ENCODE data around the gene METTL6.

The METTL6 gene

DNA sequence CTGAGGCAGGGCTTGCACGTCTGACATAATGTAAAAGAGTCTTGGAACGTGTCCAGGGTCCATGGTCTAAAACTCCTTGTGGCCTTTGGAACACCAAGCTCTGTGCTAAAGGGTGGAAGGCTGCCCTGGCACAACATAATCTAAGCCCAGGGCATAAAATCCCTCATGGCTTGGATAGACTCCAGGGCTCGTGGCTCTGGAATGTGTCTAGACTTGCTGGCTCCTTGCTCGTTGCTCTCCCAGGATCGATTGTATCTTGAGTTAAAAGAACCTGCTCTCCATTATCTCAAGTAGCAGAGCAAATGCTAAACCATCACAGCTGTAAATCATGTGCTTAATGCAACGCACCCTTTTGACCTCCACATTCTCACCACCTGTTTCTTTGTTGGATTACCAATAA, 63.3 kb downstream of the METTL6 start:
- DNase-seq (ENCODE audit: low read depth): peak; percentile 16

DNA sequence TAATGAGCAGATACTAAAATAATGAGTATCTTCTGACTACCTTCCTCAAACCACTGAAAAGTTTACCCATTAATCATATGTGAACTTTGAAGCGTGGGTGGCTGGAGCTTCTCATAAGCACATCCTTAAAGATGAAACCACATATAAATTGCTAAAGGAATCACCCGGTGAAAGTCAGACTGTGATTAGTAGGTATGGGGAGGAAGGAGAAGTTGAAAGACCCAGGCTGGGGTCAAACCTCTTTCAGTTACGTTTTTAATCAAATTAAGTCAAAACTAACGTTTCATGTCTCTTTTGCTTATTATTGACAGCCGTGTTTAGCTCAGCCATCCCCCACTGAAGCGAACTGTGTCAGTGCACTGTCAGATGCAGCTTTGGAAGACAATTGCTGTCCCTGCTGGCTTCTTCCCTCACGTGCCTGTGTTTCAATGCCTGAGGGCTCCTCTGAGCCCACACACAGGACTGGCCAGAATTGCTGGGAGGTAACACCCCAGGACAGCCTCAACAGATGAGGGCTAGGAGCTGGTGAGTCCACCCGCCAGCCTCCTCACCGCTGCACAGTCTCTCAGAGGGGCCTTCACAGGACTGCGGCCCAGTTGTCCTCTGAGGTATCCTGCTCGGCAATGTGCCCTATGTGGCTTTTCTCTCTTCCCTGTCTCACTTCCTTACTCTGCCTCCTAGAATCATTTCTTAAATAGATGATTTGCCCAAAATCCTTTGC, 65.7 kb downstream of the METTL6 start:
- peak; percentile 66 for DNase-seq (ENCODE audit: low read depth)

DNA sequence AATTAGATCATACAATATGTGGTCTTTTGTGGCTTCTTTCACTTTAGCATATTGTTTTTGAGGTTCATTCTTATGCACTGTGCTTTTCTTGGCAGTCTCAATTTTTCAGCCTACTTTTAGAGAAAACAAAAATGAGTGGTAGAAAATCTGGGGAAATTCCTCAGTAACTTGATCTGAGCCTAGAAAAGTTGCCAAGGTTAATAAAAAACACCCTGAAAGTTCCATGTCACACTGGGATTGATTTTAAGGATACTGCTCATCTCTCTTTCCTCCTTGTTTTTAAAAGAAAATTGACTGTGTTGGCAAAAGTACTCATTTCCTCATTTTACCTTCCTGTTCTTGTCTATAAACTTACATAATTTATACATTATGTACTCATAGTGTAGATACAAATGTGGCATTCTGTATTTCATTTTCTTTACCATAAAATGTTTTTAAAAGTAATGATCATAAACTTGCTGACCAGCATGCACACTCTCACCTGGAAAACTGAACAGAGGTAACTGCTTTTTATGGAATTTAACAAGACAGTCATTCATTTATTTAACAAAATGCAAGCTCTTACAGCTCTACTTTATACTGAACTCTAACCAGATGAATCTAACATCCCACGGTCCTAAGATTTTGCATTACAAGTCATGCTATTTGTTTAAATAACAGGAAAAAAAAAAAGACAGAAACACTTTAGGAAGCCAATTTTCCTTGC, 66.4 kb downstream of the METTL6 start:
- no peak for DNase-seq (ENCODE audit: low read depth)
